IMR-90 (cell line): ENCODE measurements around the gene MGA. TPM values are rescaled to one million over a fixed set of nuclear protein-coding genes. Genes with fewer than 3 reads are reported as not detected.

Experiments
- ATAC-seq: fragments of 200-7000 bp; cut with Tn5 transposase; 2 replicates; pipeline ENCODE4 v1.9.1; 2020; ENCODE audit warnings: low read depth, mild to moderate bottlenecking, moderate library complexity
- BruUV-seq: library from RNA; stranded (reverse); fragments of 400-500 nt; replicated peaks from 2 replicates; lab custom pipeline; 2021; lab: Mats Ljungman, UMichigan
- CTCF ChIA-PET: fragments of 300-600 bp; formaldehyde crosslinking; extraction: SDS; loops from one replicate; lab custom pipeline; 2021; ENCODE audit warnings: antibody characterized with exemption; lab: Yijun Ruan, JAX
- POLR2A ChIA-PET: fragments of 300-600 bp; sonication (Branson Sonifier 250); formaldehyde crosslinking; loops from one replicate; lab custom pipeline; 2022; ENCODE audit warnings: antibody characterized with exemption; ENCODE audit not compliant: unreplicated experiment; lab: Charles Lee
- DNase-seq: peaks from one replicate; pipeline ENCODE4 v3.0.0; 2013
- H2AFZ ChIP-seq: replicated peaks from 2 replicates; pipeline ENCODE3; 2013; ENCODE audit warnings: low read length, mild to moderate bottlenecking; ENCODE audit not compliant: poor library complexity
- H2AK5ac ChIP-seq: 2 replicates; pipeline ENCODE4 v1.6.1; 2013; ENCODE audit warnings: low read depth, low read length, inconsistent platforms
- H2AK9ac ChIP-seq: replicated peaks from 2 replicates; pipeline ENCODE3; 2013; ENCODE audit warnings: mild to moderate bottlenecking, low read depth, low read length, moderate library complexity; ENCODE audit not compliant: poor library complexity
- H2BK120ac ChIP-seq: 2 replicates; pipeline ENCODE4 v1.6.1; 2013; ENCODE audit warnings: low read depth, low read length, inconsistent platforms
- H2BK15ac ChIP-seq: 3 replicates; pipeline ENCODE4 v1.6.1; 2013; ENCODE audit warnings: low read depth, low read length, inconsistent platforms
- H2BK20ac ChIP-seq: 2 replicates; pipeline ENCODE4 v1.6.1; 2013; ENCODE audit warnings: low read depth, mild to moderate bottlenecking, inconsistent platforms, low read length, moderate library complexity
- H2BK5ac ChIP-seq: 2 replicates; pipeline ENCODE4 v1.6.1; 2013; ENCODE audit warnings: mild to moderate bottlenecking, low read depth, low read length, inconsistent platforms; ENCODE audit not compliant: poor library complexity, severe bottlenecking
- H3K14ac ChIP-seq: replicated peaks from 2 replicates; pipeline ENCODE4 v1.6.1; 2013; ENCODE audit warnings: low read depth, low read length, inconsistent platforms
- H3K18ac ChIP-seq: 2 replicates; pipeline ENCODE4 v1.6.1; 2013; ENCODE audit warnings: low read depth, low read length, control low read depth
- H3K23ac ChIP-seq: 2 replicates; pipeline ENCODE4 v1.6.1; 2013; ENCODE audit warnings: low read depth, low read length, inconsistent platforms
- H3K27ac ChIP-seq: 2 replicates; pipeline ENCODE4 v1.5.1; 2013; ENCODE audit warnings: mild to moderate bottlenecking, control low read depth, low read length; ENCODE audit not compliant: insufficient read depth
- H3K27me3 ChIP-seq: 2 replicates; pipeline ENCODE4 v1.6.1; 2013; ENCODE audit warnings: low read length; ENCODE audit not compliant: control insufficient read depth, insufficient read depth
- H3K36me3 ChIP-seq: 2 replicates; pipeline ENCODE4 v1.6.1; 2013; ENCODE audit warnings: low read length, mixed read lengths; ENCODE audit not compliant: control insufficient read depth, insufficient read depth
- H3K4ac ChIP-seq: 2 replicates; pipeline ENCODE4 v1.6.1; 2013; ENCODE audit warnings: low read depth, low read length, inconsistent platforms
- H3K4me1 ChIP-seq: 2 replicates; pipeline ENCODE4 v1.6.1; 2013; ENCODE audit warnings: low read length, mixed read lengths; ENCODE audit not compliant: control insufficient read depth, insufficient read depth
- H3K4me2 ChIP-seq: 2 replicates; pipeline ENCODE4 v1.6.1; 2013; ENCODE audit warnings: low read depth, mild to moderate bottlenecking, control low read depth, low read length, moderate library complexity
- H3K4me3 ChIP-seq: 2 replicates; pipeline ENCODE4 v1.5.1; 2013; ENCODE audit warnings: low read depth, mild to moderate bottlenecking, control low read depth, low read length, moderate library complexity; ENCODE audit not compliant: insufficient read depth
- H3K56ac ChIP-seq: 2 replicates; pipeline ENCODE4 v1.6.1; 2013; ENCODE audit warnings: low read length, inconsistent platforms; ENCODE audit not compliant: insufficient read depth; ENCODE audit errors: extremely low read depth
- H3K79me1 ChIP-seq, 2 experiments: 2 replicates each; pipeline ENCODE4 v1.6.1; 2013; ENCODE audit warnings: low read length in 2 of 2, inconsistent platforms in 1 of 2, low read depth in 1 of 2
- H3K9ac ChIP-seq: 2 replicates; pipeline ENCODE4 v1.6.1; 2013; ENCODE audit warnings: low read depth, low read length, control low read depth
- H3K9me1 ChIP-seq: 2 replicates; pipeline ENCODE4 v1.6.1; 2013; ENCODE audit warnings: low read length, inconsistent platforms; ENCODE audit not compliant: insufficient read depth
- H3K9me3 ChIP-seq: 2 replicates; pipeline ENCODE4 v1.6.1; 2013; ENCODE audit warnings: low read length; ENCODE audit not compliant: control insufficient read depth, insufficient read depth
- H4K20me1 ChIP-seq: 2 replicates; pipeline ENCODE4 v1.6.1; 2013; ENCODE audit warnings: low read length, inconsistent platforms; ENCODE audit not compliant: insufficient read depth
- H4K5ac ChIP-seq: 2 replicates; pipeline ENCODE4 v1.6.1; 2013; ENCODE audit warnings: mild to moderate bottlenecking, low read depth, low read length, control low read depth
- H4K8ac ChIP-seq, 2 experiments: 2 replicates each; pipeline ENCODE4 v1.6.1; 2013; ENCODE audit warnings: low read depth in 2 of 2, low read length in 2 of 2, control low read depth in 1 of 2, inconsistent platforms in 1 of 2
- H4K91ac ChIP-seq: 2 replicates; pipeline ENCODE4 v1.6.1; 2013; ENCODE audit warnings: low read depth, low read length, inconsistent platforms; ENCODE audit not compliant: insufficient read depth
- CEBPB ChIP-seq: IDR thresholded peaks from 2 replicates; pipeline ENCODE4 v1.6.1; 2012; ENCODE audit warnings: low read depth, low read length, improper control_type of control experiment
- CHD1 ChIP-seq: IDR thresholded peaks from 2 replicates; pipeline ENCODE4 v1.6.1; 2012; ENCODE audit warnings: low read depth, low read length, improper control_type of control experiment
- MAFK ChIP-seq: IDR thresholded peaks from 2 replicates; pipeline ENCODE4 v1.6.1; 2012; ENCODE audit warnings: low read depth, low read length, improper control_type of control experiment
- WGBS, 2 experiments: methylation state at CpG; one replicate each; pipeline versions ENCODE4 v1.1.5 to v1.1.7; 2013; ENCODE audit warnings: missing lambda C conversion rate in 2 of 2; ENCODE audit not compliant: insufficient read length in 1 of 2; ENCODE audit errors: extremely low coverage in 2 of 2; 5-methylcytosine and 5-hydroxymethylcytosine counted together
- dilution Hi-C: fragments of 300-500 bp; cut with HindIII; formaldehyde crosslinking; loops from one replicate; pipeline ENCODE4 v1.14.3; 2018; ENCODE audit warnings: low sequenced_read_pairs; ENCODE audit not compliant: unreplicated experiment
- in situ Hi-C: fragments of 300-500 bp; cut with MboI; formaldehyde crosslinking; loops from 3 replicates; pipeline ENCODE4 v1.14.3; 2019; ENCODE audit warnings: low sequenced_read_pairs, inconsistent platforms, mixed read lengths
- intact Hi-C: fragments of 100-400 bp; cut with micrococcal nuclease; formaldehyde crosslinking; loops from 2 replicates; pipeline ENCODE4 v1.10.0; 2022
- polyA plus RNA-seq, 3 experiments: library from polyadenylated mRNA; depleted of rRNA; stranded (reverse); fragments of >200 nt; gene quantifications; 2 replicates each; pipeline ENCODE4 v1.2.3, GENCODE V29; 2012; ENCODE audit warnings: low replicate concordance in 1 of 3
- total RNA-seq: library from RNA; depleted of rRNA; stranded (reverse); fragments of >200 nt; gene quantifications from 2 replicates; pipeline ENCODE4 v1.2.3, GENCODE V29; 2012

The MGA gene
- total and polyA plus RNA-seq, 2 of the 4 experiments (the other 2 are of a cell fraction) = 3.2 to 38.0 TPM

GRCh38 chr15:41714291-41714690 lies 54.1 kb downstream of the MGA start:
- intact Hi-C loops = loop anchor here (5.0 kb wide), 1 partner anchor 38 kb away; no protein-coding TSS in a partner anchor
- no peak overlapping the region for H3K4me2 ChIP-seq
- no peak overlapping the region for H2BK5ac ChIP-seq
- peaks cover 4 to 12% of the 10 kb centered on the region in 2 experiments; a peak in 2 of 4 replicates for H3K79me1 ChIP-seq
- H3K23ac ChIP-seq = no peak overlapping the region
- no peak overlapping the region for H3K9ac ChIP-seq
- no peak overlapping the region for H3K27ac ChIP-seq
- H3K36me3 ChIP-seq = peaks cover 10% of the 10 kb centered on the region
- no peak overlapping the region for H2AFZ ChIP-seq
- H3K18ac ChIP-seq = no peak overlapping the region
- ChIA-PET POLR2A (no interaction called here), CTCF (no interaction called here)
- no peaks in the 10 kb centered on the region for H4K20me1 ChIP-seq
- no peak overlapping the region for H3K4me3 ChIP-seq
- no peak overlapping the region for H4K8ac ChIP-seq
- H3K4ac ChIP-seq = no peak overlapping the region
- 86% methylated on average over 1 of the region's 3 CpGs; no CpG with 5 or more reads in 1 of the 2 experiments for WGBS, 2 experiments
- H2AK9ac ChIP-seq = no peak overlapping the region
- H3K56ac ChIP-seq = no peak overlapping the region
- no peak overlapping the region for H3K14ac ChIP-seq
- TF ChIP-seq MAFK (no peak), CHD1 (no peak), CEBPB (no peak)
- H2BK20ac ChIP-seq = no peak overlapping the region
- in situ Hi-C loops = no loop called here
- H2BK15ac ChIP-seq = no peak overlapping the region
- ATAC-seq (no peak), DNase-seq (no peak)
- no TSS peak for BruUV-seq
- H3K27me3 ChIP-seq = no peaks in the 10 kb centered on the region
- no peaks in the 10 kb centered on the region for H3K4me1 ChIP-seq
- no peak overlapping the region for H2AK5ac ChIP-seq
- dilution Hi-C loops = no loop called here
- no peak overlapping the region for H4K91ac ChIP-seq
- H4K5ac ChIP-seq = no peak overlapping the region
- no peaks in the 10 kb centered on the region for H3K9me1 ChIP-seq
- no peaks in the 10 kb centered on the region for H3K9me3 ChIP-seq
- H2BK120ac ChIP-seq = no peak overlapping the region
